ENCODE measurements around the gene RNF152. TPM values are rescaled to one million over a fixed set of nuclear protein-coding genes. Genes with fewer than 3 reads are reported as not detected.

RNF152 gene
- polyA plus RNA-seq, 3 donors, result 6.2 to 11.0 (median 9.4) TPM

- DNase-seq, result peak; percentile 30
These were observed 4.0 kb upstream of the RNF152 start for GRCh38 chr18:61896757-61897156.

GRCh38 chr18:61896118-61896517 is 3.3 kb upstream of the RNF152 start:
- no peak for DNase-seq

DNA sequence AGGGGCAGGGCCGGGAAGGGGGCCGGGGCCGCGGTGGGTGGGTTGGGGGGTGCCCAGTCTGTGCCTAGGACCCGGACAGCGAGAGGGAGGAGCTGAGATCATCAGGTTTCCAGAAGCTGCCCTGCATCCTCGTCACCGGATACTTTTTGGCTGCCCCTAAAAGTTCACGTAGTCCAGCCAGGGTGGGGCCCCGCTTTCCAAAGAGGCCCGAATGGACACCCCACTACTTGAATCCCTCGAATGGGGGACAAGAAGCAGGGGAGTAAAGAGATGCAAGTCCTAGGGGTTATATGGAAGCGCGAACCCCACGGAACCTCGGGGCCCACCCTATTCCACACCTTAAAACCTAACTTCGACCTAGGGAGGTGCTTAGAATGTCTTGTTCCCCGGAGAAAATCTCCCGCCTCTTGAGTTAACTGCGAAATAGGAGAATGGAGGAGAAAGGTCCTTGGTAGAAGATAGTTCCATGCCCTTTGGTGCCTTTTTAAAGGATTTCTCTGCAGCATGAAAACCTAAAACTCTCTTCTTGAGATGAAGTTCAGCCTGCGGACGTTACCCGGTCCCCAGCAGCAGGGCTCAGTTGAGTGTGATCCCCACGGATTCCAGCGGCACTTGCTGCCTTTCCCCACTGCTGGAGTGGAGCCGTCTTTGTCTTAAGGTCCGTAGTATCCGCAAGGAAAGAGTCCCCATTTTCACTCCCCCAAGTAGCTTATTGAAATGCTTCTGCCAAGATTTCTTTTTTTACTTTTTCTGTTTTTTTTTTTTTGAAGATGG is 2.1 kb upstream of the RNF152 start:
- DNase-seq, result no peak

DNA sequence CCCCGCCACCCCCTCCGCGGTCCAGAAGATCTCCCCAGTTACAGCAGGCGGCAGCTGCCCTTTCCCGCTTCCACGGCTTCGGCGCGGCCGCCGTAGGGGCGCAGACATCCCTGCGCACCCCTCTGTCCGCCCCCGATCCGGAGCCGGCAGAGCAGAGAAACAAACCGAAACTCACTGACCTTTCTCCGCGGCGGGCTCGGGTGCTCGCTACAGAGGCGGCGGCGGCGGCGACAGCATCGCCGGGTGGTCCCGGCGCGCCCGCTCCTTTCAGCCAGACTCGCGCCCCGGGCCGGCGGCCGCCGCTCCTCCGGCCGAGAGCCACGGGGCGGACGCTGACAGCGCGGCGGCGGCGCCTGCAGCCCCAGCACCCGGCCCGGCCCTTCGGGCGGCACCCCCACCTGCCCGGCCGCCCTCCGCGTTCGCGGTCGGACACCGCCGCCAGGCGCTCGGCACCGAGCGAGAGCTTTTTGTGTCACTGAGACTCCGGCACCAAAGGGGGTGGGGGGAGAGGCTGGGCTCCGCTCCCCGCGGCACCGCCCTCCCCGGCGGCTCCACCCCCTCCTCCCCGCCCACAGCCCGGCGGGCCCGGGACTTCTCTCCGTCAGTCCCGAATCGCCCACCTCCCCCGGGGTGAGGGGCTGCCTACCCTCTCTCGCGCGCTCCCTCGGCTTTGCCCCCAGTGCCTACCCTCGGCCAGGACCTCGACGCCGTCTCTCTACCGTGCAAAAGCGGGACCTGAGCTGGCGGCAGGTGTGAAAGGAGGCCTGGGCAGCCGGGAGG is 1.4 kb upstream of the RNF152 start:
- peak; percentile 76 for DNase-seq

GRCh38 chr18:61893309-61893970 is 633 bp upstream of the RNF152 start:
- peak; percentile 56 for DNase-seq

DNA sequence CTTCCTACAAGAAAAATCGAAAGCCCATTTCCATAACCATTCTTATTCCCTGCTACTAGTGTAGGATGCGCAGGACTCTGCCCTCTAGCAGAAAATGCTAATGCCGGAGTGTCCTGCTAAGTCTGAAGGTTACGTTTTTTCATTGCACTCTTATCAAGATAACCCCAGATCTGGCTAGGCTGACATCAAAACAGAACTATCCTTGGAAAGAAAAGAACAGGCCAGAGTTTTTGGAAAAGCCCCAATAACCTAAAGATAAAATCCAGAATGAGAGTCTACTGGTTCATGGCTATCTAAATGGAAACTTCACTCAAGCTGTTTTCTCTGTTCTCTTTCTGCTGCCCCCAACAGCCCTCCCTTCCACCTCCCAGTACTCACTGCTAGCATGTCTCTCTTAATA is 913 bp downstream of the RNF152 start:
- DNase-seq, result no peak

DNA sequence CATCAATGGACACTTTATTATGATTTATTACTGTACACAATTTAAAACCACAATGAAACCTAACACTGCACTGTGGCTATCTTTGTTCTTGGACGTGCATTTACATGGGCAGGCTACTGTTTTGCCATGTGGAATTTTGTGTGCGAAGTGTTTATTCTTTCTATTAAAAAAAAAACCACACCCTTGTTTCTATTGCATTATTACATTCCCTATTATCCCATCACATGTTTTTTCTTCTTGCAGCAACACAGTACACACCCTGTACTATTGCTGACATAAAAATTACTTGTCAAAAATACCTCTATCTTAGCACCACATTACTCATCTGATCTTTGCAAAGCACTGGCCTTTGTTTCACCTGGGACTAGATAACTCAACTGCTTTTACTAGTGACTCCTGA is 1.5 kb downstream of the RNF152 start:
- DNase-seq, result no peak

DNA sequence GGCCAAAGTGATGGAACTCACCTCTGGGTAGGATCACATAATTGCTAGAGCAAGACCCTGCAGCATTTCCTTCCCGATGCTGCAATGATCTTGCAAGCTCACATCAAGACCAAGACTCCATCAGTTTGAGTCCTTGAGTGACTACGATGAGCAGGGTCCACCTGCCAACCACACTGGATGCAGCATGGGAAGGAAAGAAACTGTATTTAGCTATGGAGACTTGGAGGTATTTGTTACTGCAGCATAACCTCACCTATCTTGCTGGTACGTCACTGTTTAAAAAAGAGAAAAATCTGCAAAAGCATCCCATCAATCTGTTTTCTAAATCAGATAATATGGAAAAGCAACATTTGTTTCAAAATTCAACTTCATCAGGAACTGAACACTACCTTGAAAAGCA is 2.5 kb downstream of the RNF152 start:
- DNase-seq, result no peak

- DNase-seq, result no peak
These were observed 3.3 kb downstream of the RNF152 start for GRCh38 chr18:61889541-61889940.

GRCh38 chr18:61888622-61889021 is 4.2 kb downstream of the RNF152 start:
- DNase-seq, result no peak

DNA sequence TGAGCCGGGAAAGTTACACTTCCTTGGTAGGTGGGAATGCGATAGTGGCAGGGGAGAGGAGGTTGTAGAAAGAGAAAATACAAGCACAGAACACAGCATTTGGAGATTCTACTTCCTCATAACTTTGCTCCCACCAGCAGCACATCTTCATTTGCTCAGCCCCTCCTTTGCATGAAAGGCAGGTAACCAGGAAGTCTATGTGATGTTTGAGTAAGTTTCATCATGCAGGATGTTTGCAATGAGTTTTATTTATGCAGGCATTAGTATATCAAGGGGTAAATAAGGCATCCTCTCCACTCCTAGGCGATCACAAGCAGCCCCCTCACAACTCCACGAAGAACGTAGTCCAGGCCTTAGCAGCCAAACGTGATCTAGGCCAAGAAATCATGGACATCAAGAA is 5.0 kb downstream of the RNF152 start:
- no peak for DNase-seq

DNA sequence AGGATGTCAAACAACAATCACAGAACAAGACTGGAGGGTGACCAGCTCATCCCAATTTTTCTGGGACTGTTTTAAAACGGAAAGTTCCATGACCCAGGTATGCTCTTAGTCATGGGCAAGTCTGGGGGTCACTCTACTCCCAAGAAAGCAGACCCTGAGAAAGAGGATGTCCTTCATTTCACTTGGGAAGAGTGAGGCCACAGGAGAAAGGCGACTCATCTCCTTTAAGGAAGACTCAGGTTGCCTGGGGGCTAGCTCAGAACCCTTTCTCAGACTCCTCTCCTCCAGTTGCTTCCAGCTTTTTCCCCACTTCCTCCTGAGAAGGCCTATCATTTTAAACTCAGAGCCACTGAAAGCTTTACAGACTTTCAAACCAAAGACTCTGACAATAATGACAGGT is 9.3 kb downstream of the RNF152 start:
- no peak for DNase-seq

- no peak for DNase-seq
These were observed 10.4 kb downstream of the RNF152 start for GRCh38 chr18:61882296-61883004.

- no peak for DNase-seq
These were observed 15.9 kb downstream of the RNF152 start for GRCh38 chr18:61876899-61877298.

- peak; percentile 49 for DNase-seq
These were observed 22.7 kb downstream of the RNF152 start for GRCh38 chr18:61870151-61870550.

- DNase-seq, result no peak
These were observed 23.2 kb downstream of the RNF152 start for GRCh38 chr18:61869636-61870035.

DNA sequence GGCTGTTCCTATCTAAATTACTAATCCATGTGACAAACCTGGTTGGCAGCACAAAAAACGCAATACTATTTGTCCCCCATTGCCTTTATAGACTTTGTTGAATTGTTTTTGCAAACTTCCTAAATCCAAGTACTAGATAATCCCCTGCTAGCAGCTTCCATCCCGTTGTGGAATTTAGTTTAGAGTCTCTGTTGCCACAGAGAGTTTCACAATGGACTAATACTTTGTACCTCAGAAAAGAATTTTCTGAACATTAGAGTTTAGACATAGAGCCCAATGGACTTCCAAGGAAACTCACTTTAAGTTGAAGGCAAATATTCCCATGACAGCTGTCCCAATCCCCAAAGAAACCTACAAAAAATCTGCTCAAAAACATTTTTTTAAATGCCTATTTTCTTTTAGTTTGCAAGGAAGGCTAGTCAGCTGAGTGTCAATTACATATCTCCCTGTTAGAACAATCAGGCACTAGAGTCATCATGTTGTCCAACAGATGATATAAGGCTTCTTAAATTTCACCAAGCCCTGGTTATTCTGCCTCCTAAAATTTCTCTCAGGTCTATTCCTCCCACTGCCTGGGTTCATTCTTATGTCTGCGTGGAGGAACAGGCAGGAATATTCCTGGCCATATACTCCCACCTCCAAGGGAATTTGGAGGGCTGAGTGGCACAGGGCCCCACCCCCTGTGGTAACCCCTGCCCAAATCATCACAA is 27.2 kb downstream of the RNF152 start:
- DNase-seq, result peak; percentile 41

DNA sequence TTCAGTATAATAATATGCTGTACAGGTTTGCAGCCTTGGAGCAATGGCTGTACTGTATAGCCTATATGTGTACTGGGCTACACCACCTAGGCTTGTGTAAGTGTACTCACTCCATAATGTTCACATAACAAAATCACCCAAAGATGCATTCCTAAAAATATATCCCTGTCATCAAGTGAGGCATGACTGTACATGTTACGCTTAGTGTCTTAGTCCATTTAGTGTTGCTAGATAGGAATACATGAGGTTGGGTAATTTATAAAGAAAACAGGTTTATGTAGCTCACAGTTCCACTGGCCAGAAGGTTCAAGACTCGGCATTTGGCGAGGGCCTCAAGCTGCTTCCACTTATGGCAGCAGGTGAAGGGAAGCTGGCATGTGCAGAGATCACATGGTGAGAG is 31.4 kb downstream of the RNF152 start:
- DNase-seq, result no peak

DNA sequence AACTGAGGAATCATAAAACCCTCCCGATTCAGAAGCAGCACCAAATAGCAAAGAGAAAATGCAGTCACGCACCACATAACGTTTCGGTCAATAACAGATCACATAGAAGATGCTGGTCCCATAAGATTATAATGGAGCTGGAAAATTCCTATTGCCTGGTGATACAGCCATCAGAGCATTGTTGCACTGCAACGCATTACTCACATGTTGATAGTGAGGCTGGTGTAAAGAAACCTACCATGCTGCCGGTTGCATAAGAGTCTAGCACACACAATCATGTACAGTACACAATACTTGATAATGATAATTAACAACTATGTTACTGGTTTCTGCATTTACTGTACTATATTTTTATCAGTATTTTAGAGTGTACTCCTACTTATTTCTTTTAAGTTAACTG is 32.5 kb downstream of the RNF152 start:
- DNase-seq, result no peak

- DNase-seq, result no peak
These were observed 33.7 kb downstream of the RNF152 start for GRCh38 chr18:61859113-61859512.

- DNase-seq, result no peak
These were observed 36.1 kb downstream of the RNF152 start for GRCh38 chr18:61856678-61857077.

All from renal pelvis (tissue), 4 donors.